CD14-positive monocyte (primary cell): ENCODE data around the gene PISD. TPM values are rescaled to one million over a fixed set of nuclear protein-coding genes. Genes with fewer than 3 reads are reported as not detected.

Source experiments
- DNase-seq, 3 donors: peaks; one replicate each; pipeline ENCODE4 v3.0.0-alpha.2; 2011 to 2022
- H2AFZ ChIP-seq: 2 replicates; pipeline ENCODE4 v1.6.0; 2012; ENCODE audit warnings: mild to moderate bottlenecking, low read depth, low read length, inconsistent platforms; ENCODE audit not compliant: insufficient read depth, poor library complexity, severe bottlenecking
- H3K27ac ChIP-seq, 2 donors: 1 replicate in 1 of 2; 2 replicates in 1 of 2; pipeline ENCODE4 v1.5.1; 2012 to 2013; ENCODE audit warnings: low read length in 2 of 2, control low read depth in 1 of 2, inconsistent platforms in 1 of 2, low read depth in 1 of 2, mild to moderate bottlenecking in 1 of 2
- H3K27me3 ChIP-seq, 2 donors: one replicate each; pipeline versions ENCODE4 v1.6.0 to v1.6.1; 2011 to 2013; ENCODE audit warnings: low read length in 2 of 2; ENCODE audit not compliant: control insufficient read depth in 2 of 2, insufficient read depth in 2 of 2
- H3K36me3 ChIP-seq, 2 donors: replicated peaks in 1 of 2; 1 replicate in 1 of 2; 2 replicates in 1 of 2; pipeline versions ENCODE4 v1.5.1 to v1.6.1; 2012 to 2013; ENCODE audit warnings: low read length in 2 of 2, control low read depth in 1 of 2, inconsistent platforms in 1 of 2, mild to moderate bottlenecking in 1 of 2; ENCODE audit not compliant: insufficient read depth in 2 of 2, control insufficient read depth in 1 of 2
- H3K4me1 ChIP-seq, 2 donors: 1 replicate in 1 of 2; 2 replicates in 1 of 2; pipeline versions ENCODE4 v1.5.1 to v1.6.1; 2012 to 2013; ENCODE audit warnings: low read length in 2 of 2, control low read depth in 1 of 2, inconsistent platforms in 1 of 2, mild to moderate bottlenecking in 1 of 2, moderate library complexity in 1 of 2; ENCODE audit not compliant: insufficient read depth in 2 of 2, control insufficient read depth in 1 of 2
- H3K4me2 ChIP-seq: replicated peaks from 2 replicates; pipeline ENCODE3; 2012; ENCODE audit warnings: low read length, moderate library complexity, mild to moderate bottlenecking; ENCODE audit not compliant: poor library complexity, severe bottlenecking; ENCODE audit errors: extremely low read depth
- H3K4me3 ChIP-seq, 3 experiments: fragments of 200-600 bp in 1 of 3; sonication (generic) in 1 of 3; replicated peaks in 1 of 3; 1 replicate in 2 of 3; 2 replicates in 1 of 3; pipeline ENCODE4 v1.5.1; 2011 to 2013; ENCODE audit warnings: low read length in 3 of 3, mild to moderate bottlenecking in 3 of 3, control low read depth in 2 of 3, low read depth in 2 of 3, inconsistent platforms in 1 of 3, moderate library complexity in 1 of 3
- H3K79me2 ChIP-seq: 2 replicates; pipeline ENCODE4 v1.6.0; 2012; ENCODE audit warnings: mild to moderate bottlenecking, control low read depth, inconsistent platforms, low read length, moderate library complexity; ENCODE audit not compliant: insufficient read depth
- H3K9ac ChIP-seq: 2 replicates; pipeline ENCODE4 v1.6.0; 2017; ENCODE audit warnings: low read length, mild to moderate bottlenecking; ENCODE audit not compliant: insufficient read depth, poor library complexity, severe bottlenecking
- H3K9me3 ChIP-seq, 2 donors: replicated peaks in 1 of 2; 1 replicate in 1 of 2; 2 replicates in 1 of 2; pipeline versions ENCODE4 v1.5.1 to v1.6.1; 2012 to 2013; ENCODE audit warnings: low read length in 2 of 2, control low read depth in 1 of 2; ENCODE audit not compliant: control insufficient read depth in 1 of 2, insufficient read depth in 1 of 2
- H4K20me1 ChIP-seq: 2 replicates; pipeline ENCODE4 v1.6.0; 2012; ENCODE audit warnings: mild to moderate bottlenecking, low read length, control low read depth, moderate library complexity; ENCODE audit not compliant: insufficient read depth
- H3K27ac Mint-ChIP-seq, 7 donors: one replicate each; pipeline ENCODE4 v1.8.0; 2020; ENCODE audit warnings: mild to moderate bottlenecking in 7 of 7, mixed read lengths in 7 of 7, moderate library complexity in 6 of 7, inconsistent platforms in 2 of 7
- H3K27me3 Mint-ChIP-seq, 3 donors: one replicate each; pipeline ENCODE4 v1.8.0; 2021 to 2022; ENCODE audit warnings: low read depth in 3 of 3, mild to moderate bottlenecking in 3 of 3, mixed read lengths in 3 of 3, moderate library complexity in 3 of 3, inconsistent platforms in 1 of 3
- H3K36me3 Mint-ChIP-seq, 2 donors: one replicate each; pipeline ENCODE4 v1.8.0; 2020; ENCODE audit warnings: mixed read lengths in 2 of 2, inconsistent platforms in 1 of 2, mild to moderate bottlenecking in 1 of 2
- H3K4me1 Mint-ChIP-seq: one replicate; pipeline ENCODE4 v1.8.0; 2020; ENCODE audit warnings: mild to moderate bottlenecking, mixed read lengths
- H3K4me3 Mint-ChIP-seq, 2 donors: one replicate each; pipeline ENCODE4 v1.8.0; 2020; ENCODE audit warnings: mild to moderate bottlenecking in 2 of 2, mixed read lengths in 2 of 2, moderate library complexity in 1 of 2
- H3K9me3 Mint-ChIP-seq, 7 donors: one replicate each; pipeline ENCODE4 v1.8.0; 2020 to 2022; ENCODE audit warnings: mixed read lengths in 7 of 7, mild to moderate bottlenecking in 6 of 7, moderate library complexity in 6 of 7, inconsistent platforms in 2 of 7
- WGBS: methylation state at CpG from one replicate; pipeline ENCODE4 v1.1.5; 2013; ENCODE audit warnings: missing lambda C conversion rate; ENCODE audit not compliant: insufficient coverage; 5-methylcytosine and 5-hydroxymethylcytosine counted together
- intact Hi-C, 2 donors: fragments of 100-400 bp; cut with micrococcal nuclease; formaldehyde crosslinking; loops; one replicate each; pipeline versions ENCODE4 v1.15.0 to v1.15.1; 2023
- polyA plus RNA-seq, 3 donors: library from polyadenylated mRNA; depleted of rRNA in 1 of 3; unstranded in 2 of 3; stranded (reverse) in 1 of 3; fragments of 300-500 nt in 2 of 3; fragments of >200 nt in 1 of 3; fragmentation: Illumina TruSeq in 2 of 3; gene quantifications; 1 replicate in 2 of 3; 2 replicates in 1 of 3; pipeline ENCODE4 v1.2.3, GENCODE V29; 2012 to 2021
- TF ChIP-seq, protein P1 (sequence below): fragments of 200-600 bp; IDR thresholded peaks from one replicate; pipeline ENCODE4 v1.8.0; 2022; ENCODE audit warnings: antibody characterized with exemption, mild to moderate bottlenecking

PISD gene
- polyA plus RNA-seq, 3 donors, result 38.1 to 112 (median 45.3) TPM

DNA sequence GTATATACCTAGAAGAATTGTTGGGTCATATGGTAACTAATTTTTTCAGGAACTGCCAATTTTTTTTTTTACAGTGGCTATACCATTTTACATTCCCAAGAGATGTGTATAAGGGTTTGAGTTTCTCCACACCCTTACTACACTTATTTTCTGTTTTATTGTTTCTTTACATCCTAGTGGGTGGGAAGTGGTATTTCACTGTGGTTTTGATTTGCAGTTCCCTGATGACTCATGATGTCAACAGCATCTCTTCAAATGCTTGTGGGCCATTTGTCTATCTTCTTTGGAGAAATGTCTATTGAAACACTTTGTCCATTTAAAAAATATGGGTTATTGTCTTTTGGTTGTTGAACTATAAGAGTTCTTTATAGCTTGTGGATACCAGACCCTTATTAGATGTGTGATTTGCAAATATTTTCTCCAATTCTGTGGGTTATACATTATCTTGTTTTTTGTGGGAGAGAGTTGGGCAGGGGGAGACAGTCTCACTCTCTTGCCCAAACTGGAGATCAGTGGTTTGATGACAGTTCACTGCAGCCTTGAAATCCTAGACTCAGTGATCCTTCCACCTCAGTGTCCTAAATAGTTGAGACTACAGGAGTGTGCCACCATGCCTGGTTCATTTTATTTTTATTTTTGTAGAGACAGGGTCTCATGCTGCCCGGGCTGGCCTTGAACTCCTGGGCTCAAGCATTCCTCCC is 30.3 kb upstream of the PISD start:
- Histone ChIP-seq H3K9me3 (no peaks in the 10 kb centered on the region), H2AFZ (no peak overlapping the region), H3K27me3 (no peaks in the 10 kb centered on the region), H3K79me2 (no peaks in the 10 kb centered on the region), H3K9ac (no peak overlapping the region), H3K4me2 (no peak overlapping the region), H4K20me1 (peaks cover 10% of the 10 kb centered on the region), H3K27ac (no peak overlapping the region), H3K4me3 (no peak overlapping the region), H3K4me1 (peaks cover 6 to 12% of the 10 kb centered on the region in 2 donors), H3K36me3 (peaks cover 63 to 95% of the 10 kb centered on the region in 2 donors)
- peaks cover 0 to 2% (median 0%) of the 10 kb centered on the region in 7 donors for H3K9me3 Mint-ChIP-seq
- WGBS, result no CpG with 5 or more reads among the region's 1 CpG
- TF ChIP-seq, protein P1, sequence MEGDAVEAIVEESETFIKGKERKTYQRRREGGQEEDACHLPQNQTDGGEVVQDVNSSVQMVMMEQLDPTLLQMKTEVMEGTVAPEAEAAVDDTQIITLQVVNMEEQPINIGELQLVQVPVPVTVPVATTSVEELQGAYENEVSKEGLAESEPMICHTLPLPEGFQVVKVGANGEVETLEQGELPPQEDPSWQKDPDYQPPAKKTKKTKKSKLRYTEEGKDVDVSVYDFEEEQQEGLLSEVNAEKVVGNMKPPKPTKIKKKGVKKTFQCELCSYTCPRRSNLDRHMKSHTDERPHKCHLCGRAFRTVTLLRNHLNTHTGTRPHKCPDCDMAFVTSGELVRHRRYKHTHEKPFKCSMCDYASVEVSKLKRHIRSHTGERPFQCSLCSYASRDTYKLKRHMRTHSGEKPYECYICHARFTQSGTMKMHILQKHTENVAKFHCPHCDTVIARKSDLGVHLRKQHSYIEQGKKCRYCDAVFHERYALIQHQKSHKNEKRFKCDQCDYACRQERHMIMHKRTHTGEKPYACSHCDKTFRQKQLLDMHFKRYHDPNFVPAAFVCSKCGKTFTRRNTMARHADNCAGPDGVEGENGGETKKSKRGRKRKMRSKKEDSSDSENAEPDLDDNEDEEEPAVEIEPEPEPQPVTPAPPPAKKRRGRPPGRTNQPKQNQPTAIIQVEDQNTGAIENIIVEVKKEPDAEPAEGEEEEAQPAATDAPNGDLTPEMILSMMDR, result no peak
- H3K4me3 Mint-ChIP-seq, result no peak overlapping the region
- peak overlapping the region in 3 of 7 donors; percentile 18 to 48 (median 25) for H3K27ac Mint-ChIP-seq
- peaks cover 59 to 97% of the 10 kb centered on the region in 2 donors for H3K36me3 Mint-ChIP-seq
- peaks cover 0 to 2% (median 2%) of the 10 kb centered on the region in 3 donors for H3K27me3 Mint-ChIP-seq
- H3K4me1 Mint-ChIP-seq, result peaks cover 11% of the 10 kb centered on the region
- intact Hi-C loops, result no loop called here
- no peak for DNase-seq

DNA sequence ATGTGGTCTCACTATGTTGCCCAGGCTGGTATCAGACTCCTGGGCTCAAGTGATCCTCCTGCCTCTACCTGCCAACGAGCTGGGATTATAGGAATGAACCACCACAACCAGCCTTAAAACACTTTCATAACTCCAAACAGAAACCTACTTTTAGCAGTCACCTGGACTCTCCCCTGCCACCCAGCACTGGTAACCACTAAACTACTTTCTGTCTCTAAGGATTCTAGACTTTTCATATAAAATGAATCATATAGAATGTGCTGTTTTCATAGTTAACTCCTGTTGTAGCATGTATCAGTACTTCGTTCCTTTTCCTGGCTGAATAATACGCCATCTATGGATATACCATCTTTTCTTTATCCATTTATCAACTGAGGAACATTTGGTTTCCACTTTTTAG is 29.4 kb upstream of the PISD start:
- Mint-ChIP-seq H3K4me1 (peaks cover 11% of the 10 kb centered on the region), H3K27me3 (peaks cover 0 to 2% (median 2%) of the 10 kb centered on the region in 3 donors), H3K9me3 (peaks cover 0 to under 1% (median 0%) of the 10 kb centered on the region in 7 donors), H3K36me3 (peaks cover 57 to 97% of the 10 kb centered on the region in 2 donors), H3K4me3 (no peak overlapping the region), H3K27ac (peak overlapping the region in 1 of 7 donors; percentile 50)
- TF ChIP-seq, protein P1, result no peak
- no CpG with 5 or more reads among the region's 3 CpGs for WGBS
- Histone ChIP-seq H2AFZ (no peak overlapping the region), H3K4me1 (peaks cover 6 to 12% of the 10 kb centered on the region in 2 donors), H3K9ac (no peak overlapping the region), H3K9me3 (no peaks in the 10 kb centered on the region), H3K27me3 (no peaks in the 10 kb centered on the region), H3K27ac (peak overlapping the region in 1 of 2 donors; percentile 26), H3K79me2 (no peaks in the 10 kb centered on the region), H3K4me3 (no peak overlapping the region), H4K20me1 (peaks cover 6% of the 10 kb centered on the region), H3K36me3 (peaks cover 67 to 95% of the 10 kb centered on the region in 2 donors), H3K4me2 (no peak overlapping the region)
- DNase-seq, result no peak
- intact Hi-C loops, result no loop called here
